ENCODE results near the gene SRD5A1. TPM values are rescaled to one million over a fixed set of nuclear protein-coding genes. Genes with fewer than 3 reads are reported as not detected.

The SRD5A1 gene
- polyA plus RNA-seq, 1 experiment = 20.7 TPM

- CTCF ChIA-PET = interaction anchor here (0.6 to 2.0 kb wide), 3 partner anchors 9 to 1094 kb away, joined by 5 to 11 read pairs (median 6); no protein-coding TSS in a partner anchor
- no peaks in the 10 kb centered on the region for H3K9me3 ChIP-seq (ENCODE audit: control insufficient read depth, insufficient read depth, low read length)
- H3K27ac ChIP-seq (ENCODE audit: low read depth, low read length) = no peak overlapping the region
- POLR2A ChIA-PET = interaction anchor here (0.7 to 1.0 kb wide), 2 partner anchors 9 to 23 kb away, joined by 3 read pairs; no protein-coding TSS in a partner anchor
- H3K27me3 ChIP-seq (ENCODE audit: control insufficient read depth, insufficient read depth, low read length) = no peaks in the 10 kb centered on the region
- no peak for TF ChIP-seq CTCF (IDR thresholded peaks at IDR 0.05; ENCODE audit: low read depth, low read length)
- no peak overlapping the region for H3K4me3 ChIP-seq (ENCODE audit: low read depth, low read length)
- DNase-seq (ENCODE audit: low read depth, low spot score) = no peak
These were observed 90.0 kb downstream of the SRD5A1 start for GRCh38 chr5:6723122-6723815.

DNA sequence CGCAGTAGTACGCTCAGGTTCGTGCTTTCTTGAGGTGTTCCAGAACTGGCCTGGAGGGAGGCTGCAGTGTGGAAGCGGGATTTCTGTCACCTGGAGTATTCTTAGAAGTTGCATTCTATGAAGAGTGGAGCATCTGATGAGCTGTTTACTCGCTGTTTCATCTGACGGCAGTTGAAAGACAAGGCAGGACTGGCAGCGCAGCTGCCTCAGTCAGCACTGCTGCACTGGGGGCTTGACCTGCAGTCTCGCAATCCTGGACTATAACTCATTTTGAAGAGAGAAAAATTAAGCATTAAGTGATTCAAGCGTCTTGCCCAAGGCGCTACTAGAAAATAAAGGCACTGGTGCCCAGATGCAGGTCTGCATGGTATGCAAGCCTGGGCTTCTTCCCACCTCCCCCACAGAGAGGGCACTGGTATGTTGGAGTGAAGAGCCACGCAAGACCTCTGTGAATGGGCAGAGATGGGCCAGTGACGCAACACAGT lies 90.6 kb downstream of the SRD5A1 start:
- ChIA-PET CTCF (no interaction called here), POLR2A (no interaction called here)
- Histone ChIP-seq H3K27ac (ENCODE audit: low read depth, low read length) (no peak overlapping the region), H3K9me3 (ENCODE audit: control insufficient read depth, insufficient read depth, low read length) (no peaks in the 10 kb centered on the region), H3K4me3 (ENCODE audit: low read depth, low read length) (no peak overlapping the region), H3K27me3 (ENCODE audit: control insufficient read depth, insufficient read depth, low read length) (no peaks in the 10 kb centered on the region)
- no peak for TF ChIP-seq CTCF (IDR thresholded peaks at IDR 0.05; ENCODE audit: low read depth, low read length)
- DNase-seq (ENCODE audit: low read depth, low spot score) = no peak

Other genes starting within 250 kb of the SRD5A1 start
- gene UBE2QL1, start 184.6 kb upstream of the SRD5A1 start, polyA plus RNA-seq (2011; rRNA removed) = not detected in 2 replicates
- 41.5 and 42.0 TPM in 2 replicates for gene NSUN2, start 396 bp upstream of the SRD5A1 start, polyA plus RNA-seq (2011; rRNA removed)
- gene TENT4A, start 80.0 kb downstream of the SRD5A1 start, polyA plus RNA-seq (2011; rRNA removed) = 4.0 and 7.3 TPM in 2 replicates

Data from AG04450 (cell line).